UCSD-AML1 (cell line): ENCODE measurements around the gene CUBN.

Experiments
- DNase-seq: peaks from one replicate; lab custom pipeline; 2025; ENCODE audit not compliant: unreplicated experiment; lab: John Stamatoyannopoulos, UW

Gene CUBN

DNA sequence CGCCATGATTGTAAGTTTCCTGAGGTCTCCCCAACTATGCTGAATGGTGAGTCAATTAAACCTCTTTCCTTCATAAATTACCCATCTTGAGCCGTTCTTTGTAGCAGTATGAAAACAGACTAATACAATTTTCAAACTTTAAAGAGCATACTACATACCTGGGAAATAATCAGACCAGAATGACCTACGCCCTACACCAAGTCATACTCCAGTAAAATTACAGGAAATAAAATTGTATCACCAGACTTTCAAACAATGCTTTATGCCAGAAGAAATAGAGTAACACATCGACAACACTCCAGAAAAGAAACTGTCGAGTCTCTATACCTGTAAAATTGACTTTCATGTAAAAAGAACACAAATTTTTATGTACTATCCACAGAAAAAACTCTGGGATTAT, 331.0 kb downstream of the CUBN start:
- DNase-seq, result no peak

DNA sequence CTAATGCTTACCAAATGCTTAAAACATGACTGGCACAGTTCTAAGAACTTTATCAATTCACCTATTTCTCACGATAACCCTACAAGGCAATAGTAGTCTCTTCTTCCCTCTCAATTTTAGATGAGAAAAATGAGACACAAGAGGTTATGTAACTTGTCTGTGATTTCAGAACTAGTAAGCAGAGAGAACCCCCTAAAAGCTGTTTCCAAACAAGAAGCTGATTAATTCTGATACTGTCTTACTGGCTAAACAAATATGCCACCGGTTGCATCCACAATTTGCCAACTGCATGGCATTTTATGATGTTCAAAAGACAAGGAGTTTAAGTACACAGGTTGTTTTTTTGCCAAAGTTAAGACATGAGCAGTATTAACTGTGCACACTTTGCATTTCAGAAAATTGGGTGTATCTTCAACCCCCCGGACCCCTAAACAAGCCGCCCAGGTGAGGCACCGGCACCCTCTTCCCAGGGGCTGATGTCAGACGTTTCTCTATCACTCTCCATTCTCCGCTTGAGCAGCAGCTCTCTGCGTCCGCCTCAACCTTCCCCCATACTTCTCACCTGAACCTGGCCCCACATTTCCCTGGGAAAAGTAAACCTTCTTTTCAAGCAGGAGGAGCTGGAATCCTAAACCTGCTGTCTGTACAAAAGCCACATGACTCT, 334.1 kb downstream of the CUBN start:
- no peak for DNase-seq

DNA sequence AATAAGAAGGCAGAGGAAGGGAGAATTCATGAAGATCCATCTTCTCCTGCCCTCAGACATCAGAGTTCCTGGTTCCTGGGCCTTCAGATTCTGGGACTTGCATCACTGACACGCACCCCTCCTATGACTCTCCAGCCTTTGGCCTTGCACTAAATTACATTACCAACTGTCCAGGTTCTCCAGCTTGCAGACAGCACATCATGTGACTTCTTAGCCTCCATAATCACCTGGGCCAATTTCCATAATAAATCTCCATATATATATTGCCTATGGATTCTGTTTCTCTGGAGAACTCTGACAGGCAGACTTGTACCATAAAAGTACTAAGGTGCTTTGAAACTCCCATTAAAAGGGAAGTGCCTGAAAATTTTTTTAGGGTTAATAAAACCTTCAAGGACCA, 335.6 kb downstream of the CUBN start:
- no peak for DNase-seq

DNA sequence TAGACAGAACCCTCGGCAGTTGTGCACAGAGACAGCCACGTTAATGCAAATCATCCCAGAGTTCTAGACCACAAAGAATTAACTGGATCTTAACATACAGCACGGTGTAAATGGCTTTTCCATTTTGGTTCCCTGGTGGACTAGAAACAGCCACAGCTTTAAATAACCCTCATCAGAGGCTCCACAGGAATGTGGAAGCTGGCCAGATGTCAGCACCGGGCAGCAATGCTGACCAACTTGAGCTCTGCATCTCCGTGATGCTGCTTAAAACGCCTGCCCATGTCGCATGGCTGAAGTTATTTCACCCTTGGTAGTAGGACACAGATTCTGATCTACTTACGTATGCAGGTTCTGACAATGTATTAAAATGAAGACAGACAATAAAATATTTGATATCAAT, 336.9 kb downstream of the CUBN start:
- no peak for DNase-seq

DNA sequence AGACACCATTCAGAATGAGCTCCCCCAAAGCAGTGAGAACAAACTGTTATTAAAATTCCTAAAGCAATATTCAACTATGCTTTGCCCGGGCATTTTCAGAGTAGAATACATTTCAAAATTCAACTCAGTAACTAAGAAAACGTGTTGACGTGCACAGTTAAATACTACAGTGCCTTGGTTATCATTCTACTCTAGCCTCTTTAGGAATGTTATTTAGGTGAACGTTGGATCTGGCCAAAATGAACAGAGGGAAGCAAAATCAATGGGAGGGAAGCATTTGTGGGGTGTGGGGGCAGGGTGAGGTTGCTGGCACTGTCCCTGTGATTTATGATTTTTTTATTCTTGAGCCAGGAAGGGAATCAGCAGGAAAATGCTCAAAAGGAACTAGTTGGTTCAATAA, 339.8 kb downstream of the CUBN start:
- no peak for DNase-seq

DNA sequence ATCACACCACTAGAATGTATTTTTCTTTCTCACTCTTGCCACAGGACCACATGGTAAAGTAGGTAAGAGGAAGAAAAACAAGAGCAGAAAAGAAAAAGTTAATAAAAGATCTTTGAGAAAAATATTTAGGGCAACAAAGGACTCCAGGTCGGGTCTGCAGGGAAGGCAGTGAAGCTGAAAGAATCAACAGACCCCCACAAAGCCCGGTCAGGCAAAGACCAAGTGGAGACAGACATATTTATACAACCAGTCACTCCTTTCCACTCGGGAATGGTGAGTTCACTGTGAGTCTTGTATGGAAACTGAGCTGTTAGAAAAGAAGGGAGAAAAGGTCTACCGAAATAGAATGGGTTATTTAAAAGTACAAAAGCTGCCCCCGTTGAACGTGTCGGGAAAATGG, 340.4 kb downstream of the CUBN start:
- DNase-seq, result no peak

DNA sequence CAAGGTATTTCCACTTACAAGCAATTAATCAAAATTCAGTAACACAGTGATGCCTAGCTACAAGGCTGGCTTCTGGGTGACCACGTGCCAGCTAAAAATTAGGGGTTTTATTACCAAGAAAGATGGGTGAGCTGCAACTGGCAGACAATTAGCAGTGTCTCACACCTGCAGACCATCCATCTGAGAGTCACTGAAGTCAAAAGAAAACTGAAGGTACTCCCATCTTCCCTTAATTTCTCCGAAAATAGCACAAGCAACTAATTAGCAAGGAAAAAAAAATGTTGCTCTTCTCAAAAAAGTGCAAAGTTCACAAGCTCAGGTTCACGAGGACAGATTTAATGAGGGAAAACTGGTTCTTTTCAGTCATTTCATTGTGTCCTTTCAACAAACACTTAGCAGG, 340.8 kb downstream of the CUBN start:
- DNase-seq, result no peak

DNA sequence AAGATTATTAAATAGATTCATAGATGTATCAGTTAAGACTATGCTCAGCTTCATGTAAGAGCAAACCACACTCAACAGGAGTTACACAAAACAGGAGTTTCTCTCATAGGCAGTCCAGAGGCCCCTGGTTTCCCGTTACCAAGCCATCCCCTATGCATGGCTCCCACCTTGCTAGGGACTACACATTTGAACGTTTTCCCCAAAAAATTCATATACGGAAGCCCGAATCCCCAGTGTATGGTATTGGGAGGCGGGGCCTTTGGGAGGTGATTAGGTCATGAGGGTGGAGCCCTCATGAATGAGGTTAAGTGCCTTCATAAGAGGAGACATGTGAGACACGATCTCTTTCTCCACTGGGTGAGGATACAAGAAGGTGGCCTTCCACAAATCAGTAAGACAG, 341.5 kb downstream of the CUBN start:
- DNase-seq, result no peak

DNA sequence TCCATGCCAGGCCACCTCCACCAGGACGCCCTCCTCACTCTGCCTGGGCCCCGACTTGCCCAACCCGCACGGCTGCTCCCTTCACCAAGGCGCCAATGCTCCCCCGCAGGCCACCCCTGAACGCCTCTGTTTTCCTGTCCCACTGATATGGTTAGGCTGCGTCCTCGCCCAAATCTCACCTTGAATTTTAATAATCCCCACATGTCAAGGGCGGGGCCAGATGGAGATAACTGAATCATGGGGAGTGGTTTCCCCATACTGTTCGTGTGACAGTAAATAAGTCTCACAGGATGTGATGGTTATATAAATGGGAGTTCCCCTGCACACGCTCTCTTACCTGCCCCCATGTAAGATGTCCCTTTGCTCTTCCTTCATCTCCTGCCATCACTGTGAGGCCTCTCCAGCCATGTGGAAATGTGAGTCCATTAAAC, 342.2 kb downstream of the CUBN start:
- DNase-seq, result no peak

DNA sequence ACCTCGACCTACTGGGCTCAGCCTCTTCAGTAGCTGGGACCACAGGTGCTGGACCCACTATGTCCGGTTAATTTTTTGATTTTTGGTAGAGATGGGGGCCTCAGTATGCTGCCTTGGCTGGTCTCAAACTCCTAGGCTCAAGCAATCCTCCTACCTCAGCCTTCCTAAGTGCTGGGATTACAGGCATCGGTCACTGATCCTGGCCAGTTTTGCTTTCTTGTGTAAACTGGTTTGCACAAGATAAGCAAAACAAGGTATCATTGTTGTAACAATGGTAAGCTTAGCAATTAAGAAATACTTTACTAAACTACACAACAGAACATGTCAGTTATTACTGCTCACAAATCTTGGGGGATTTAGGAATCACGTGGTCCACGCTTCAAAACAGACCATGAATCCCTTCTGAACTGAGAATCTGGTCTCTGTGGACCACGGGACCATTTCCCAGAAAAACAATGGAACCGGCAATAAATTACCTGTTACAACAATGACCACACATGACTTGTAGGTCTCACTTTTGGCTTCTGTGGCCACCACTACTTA, 349.2 kb downstream of the CUBN start:
- DNase-seq, result no peak

DNA sequence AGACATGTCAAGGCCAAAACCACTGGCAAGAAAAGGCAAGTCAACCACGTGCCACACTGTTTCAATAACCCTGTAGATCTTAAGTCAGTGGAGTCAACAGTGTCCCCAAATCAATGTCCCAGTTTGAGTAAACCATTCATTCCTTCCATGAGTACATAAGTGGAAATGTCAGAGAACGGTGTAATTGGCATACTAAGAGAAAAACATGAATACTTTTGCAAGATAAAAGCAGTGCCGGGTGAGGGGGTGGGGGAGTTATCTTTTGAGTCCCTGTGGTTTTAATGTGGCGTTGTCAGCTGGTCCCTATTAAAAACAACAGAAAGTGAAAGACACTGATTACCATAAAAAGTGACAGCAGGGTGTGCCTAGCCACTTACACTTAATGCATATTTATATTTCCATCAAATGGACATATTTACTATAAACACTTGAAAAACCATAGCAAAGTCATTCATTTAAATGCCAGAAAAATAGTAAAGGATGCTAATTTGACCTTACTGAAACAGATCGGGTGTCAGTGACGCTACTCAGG, 350.2 kb downstream of the CUBN start:
- DNase-seq, result no peak

DNA sequence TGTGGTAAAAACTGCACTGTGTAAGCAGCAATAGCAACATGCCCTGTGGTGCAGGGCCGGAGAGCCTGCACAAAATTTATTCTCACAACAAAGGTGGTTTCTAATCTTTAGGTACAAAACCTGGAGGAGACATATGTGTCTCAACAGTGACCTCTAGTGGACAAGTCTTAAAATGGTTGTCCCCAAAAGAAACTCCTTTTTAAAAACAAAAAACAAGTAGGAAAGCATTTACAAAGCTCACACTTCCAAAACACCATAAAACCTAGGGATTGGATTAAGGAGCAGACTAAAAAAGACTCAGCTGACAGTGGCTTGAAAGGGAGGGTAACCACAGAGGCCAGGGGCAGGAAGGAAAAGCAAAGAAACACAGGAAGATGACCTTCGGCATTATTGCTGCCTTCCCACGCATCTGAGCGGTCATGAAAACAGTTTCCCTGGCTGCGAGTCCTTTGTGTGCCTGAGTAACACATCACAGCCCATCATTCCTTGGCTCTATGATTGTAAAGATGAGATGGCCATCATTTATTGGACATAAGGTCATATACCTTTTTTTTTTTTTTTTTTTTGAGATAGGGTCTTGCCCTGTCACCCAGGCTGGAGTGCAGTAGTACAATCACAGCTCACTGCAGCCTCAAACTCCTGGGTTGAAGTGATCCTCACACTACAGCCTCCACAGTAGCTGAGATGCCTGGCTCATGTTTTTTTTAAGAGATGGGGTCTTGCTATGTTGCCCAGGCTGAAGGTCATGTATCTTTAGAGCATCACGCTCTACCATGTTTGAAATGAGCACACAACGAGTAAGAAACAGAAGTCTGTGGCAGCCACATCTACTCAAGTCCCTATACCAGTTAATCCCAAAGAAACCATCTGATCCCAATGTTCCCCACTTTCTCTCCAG, 351.9 kb downstream of the CUBN start:
- peak; percentile 16 for DNase-seq

DNA sequence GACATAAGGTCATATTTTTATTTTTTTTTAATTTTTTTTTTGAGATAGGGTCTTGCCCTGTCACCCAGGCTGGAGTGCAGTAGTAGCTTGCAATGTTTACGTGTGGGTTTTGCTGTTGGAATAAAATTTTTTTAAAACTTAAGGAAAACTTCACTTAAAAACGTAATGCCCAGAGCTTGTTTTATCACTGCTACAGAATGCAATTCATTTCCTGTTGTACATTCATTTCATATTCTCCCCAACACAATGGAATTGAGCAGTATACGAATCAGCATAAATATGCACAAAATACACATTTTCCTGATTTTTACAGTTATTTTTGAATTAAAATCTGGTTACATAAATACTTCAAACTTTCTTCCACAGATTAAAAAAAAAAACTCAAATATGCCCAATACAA, 352.7 kb downstream of the CUBN start:
- DNase-seq, result no peak
